Measurements from ENCODE around the gene HDGF. TPM values are rescaled to one million over a fixed set of nuclear protein-coding genes. Genes with fewer than 3 reads are reported as not detected.

Gene HDGF
- total and polyA plus RNA-seq, 2 donors, result 74.8 to 113 TPM

GRCh38 chr1:156746728-156747631 lies 4.5 kb downstream of the HDGF start:
- H3K27ac ChIP-seq (ENCODE audit: low read depth), result peak overlapping the region; percentile 98
- no peaks in the 10 kb centered on the region for H3K4me1 ChIP-seq (ENCODE audit: insufficient read depth)
- no peak for DNase-seq (ENCODE audit: extremely low spot score)
- H3K4me3 ChIP-seq (ENCODE audit: low read depth, low read length), result peak overlapping the region; percentile 45
- 2% methylated on average over 23 of the region's 29 CpGs for WGBS
- no peaks in the 10 kb centered on the region for H3K36me3 ChIP-seq (ENCODE audit: insufficient read depth)

GRCh38 chr1:156746406-156746727 lies 5.1 kb downstream of the HDGF start:
- H3K4me1 ChIP-seq (ENCODE audit: insufficient read depth), result no peaks in the 10 kb centered on the region
- peak overlapping the region; percentile 45 for H3K4me3 ChIP-seq (ENCODE audit: low read depth, low read length)

DNA sequence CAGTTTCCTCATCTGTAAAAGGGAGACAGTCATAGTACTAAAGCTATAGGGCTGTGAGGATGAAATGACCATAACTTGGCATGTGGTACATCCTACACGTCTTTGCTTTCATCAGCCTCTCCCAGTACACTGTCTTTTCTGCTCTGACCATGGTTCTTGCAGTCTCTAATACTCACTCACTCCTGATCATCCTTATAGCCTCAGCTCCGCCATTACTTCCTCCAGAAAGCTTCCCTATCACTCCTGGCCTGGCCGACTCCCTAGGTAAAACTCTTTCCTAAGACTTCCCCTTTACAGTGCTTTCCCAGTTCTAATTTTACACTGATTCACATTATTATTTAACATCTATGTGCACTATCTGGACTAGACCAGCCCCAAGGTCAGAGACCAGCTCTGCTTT lies 5.6 kb downstream of the HDGF start:
- WGBS, result 67% methylated on average over 3 of the region's 3 CpGs
- Histone ChIP-seq H3K4me1 (ENCODE audit: insufficient read depth) (no peaks in the 10 kb centered on the region), H3K36me3 (ENCODE audit: insufficient read depth) (no peaks in the 10 kb centered on the region), H3K4me3 (ENCODE audit: low read depth, low read length) (no peak overlapping the region), H3K27ac (ENCODE audit: low read depth) (no peak overlapping the region)
- DNase-seq (ENCODE audit: extremely low spot score), result no peak

More at GRCh38 chr1:156746406-156746727, 5.1 kb downstream of the HDGF start:
- WGBS, result 44% methylated on average over 9 of the region's 9 CpGs
- H3K36me3 ChIP-seq (ENCODE audit: insufficient read depth), result no peaks in the 10 kb centered on the region
- H3K27ac ChIP-seq (ENCODE audit: low read depth), result peak overlapping the region; percentile 98
- no peak for DNase-seq (ENCODE audit: extremely low spot score)

DNA sequence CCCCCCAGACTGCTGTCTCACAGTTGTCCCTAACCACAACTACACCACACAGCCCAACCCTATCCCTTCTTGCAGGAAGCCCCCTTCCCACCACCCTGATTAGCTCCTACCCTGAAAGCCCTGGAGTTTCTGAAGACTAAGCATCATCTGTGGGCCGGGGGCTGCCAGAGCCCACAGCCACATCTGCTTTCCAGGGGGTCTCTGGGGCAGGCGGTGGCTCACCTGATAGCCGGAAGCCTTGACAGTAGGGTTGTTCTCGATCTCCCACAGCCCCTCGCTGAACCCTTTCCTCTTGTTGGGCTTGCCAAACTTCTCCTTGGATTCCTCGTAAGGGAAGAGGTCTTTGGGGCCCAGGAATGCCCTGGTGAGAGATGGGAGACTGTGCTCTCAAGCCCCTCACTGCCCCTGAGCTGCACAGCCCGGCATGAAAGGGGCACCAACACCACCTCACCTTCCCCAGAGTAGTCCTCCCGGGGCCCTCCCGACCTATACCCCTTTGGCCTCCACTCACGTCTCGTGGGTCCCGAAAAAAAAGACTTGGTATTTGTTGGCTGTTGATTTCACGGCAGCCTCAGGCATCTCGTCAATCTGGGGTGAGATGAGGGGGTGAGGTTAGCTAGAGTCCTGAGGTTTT lies 6.6 kb downstream of the HDGF start:
- no peak for DNase-seq (ENCODE audit: extremely low spot score)
- WGBS, result 85% methylated on average over 14 of the region's 14 CpGs
- Histone ChIP-seq H3K4me1 (ENCODE audit: insufficient read depth) (no peaks in the 10 kb centered on the region), H3K4me3 (ENCODE audit: low read depth, low read length) (no peak overlapping the region), H3K36me3 (ENCODE audit: insufficient read depth) (no peaks in the 10 kb centered on the region), H3K27ac (ENCODE audit: low read depth) (no peak overlapping the region)

GRCh38 chr1:156744344-156744743 lies 7.1 kb downstream of the HDGF start:
- Histone ChIP-seq H3K4me3 (ENCODE audit: low read depth, low read length) (no peak overlapping the region), H3K4me1 (ENCODE audit: insufficient read depth) (no peaks in the 10 kb centered on the region), H3K27ac (ENCODE audit: low read depth) (no peak overlapping the region), H3K36me3 (ENCODE audit: insufficient read depth) (no peaks in the 10 kb centered on the region)
- WGBS, result 79% methylated on average over 12 of the region's 12 CpGs
- DNase-seq (ENCODE audit: extremely low spot score), result no peak

DNA sequence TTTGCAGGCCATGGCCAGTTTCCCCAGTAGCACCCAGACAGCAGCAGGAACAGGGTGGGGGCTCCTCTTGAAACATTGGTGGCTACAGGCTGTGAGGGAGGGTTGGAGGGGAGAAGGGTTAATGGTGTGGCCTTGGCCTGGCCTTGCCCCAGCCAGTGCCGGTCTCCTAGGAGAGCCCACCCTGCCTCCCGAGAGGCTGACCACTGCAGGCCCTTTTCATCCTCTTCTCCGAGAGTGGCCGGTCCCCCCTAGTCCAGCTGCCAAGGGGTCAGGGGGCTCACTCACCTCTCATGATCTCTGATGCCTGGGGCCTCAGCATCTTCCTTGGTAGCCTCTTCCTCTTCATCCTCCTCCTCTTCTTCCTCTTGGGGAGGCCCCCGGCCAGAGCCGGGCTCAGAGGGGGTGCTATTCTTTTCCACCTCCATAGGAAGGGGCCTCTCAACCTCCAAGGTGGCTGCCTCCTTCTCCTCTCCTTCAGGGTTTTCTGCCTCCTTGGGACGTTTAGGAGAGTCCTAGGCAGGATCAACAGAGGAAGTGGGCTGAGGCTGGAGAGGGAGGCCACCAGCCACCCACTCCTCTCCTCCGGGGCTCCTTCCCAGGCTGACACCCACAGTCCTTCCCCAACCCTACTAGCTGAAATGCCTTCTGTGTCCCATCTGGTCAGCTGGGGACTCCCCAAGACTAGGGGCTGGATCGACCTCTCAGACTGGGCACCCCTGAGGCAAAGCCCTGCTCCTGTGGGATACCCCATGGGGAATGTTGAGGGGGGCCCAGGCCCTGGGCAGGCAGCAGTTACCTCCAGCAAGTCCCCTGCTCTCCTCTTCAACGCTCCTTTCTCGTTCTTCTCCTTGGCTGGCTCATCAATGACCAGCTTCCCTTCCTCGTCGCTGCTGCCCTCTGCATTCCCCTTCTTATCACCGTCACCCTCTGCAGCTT lies 7.8 kb downstream of the HDGF start:
- DNase-seq (ENCODE audit: extremely low spot score), result no peak
- no peaks in the 10 kb centered on the region for H3K4me1 ChIP-seq (ENCODE audit: insufficient read depth)

GRCh38 chr1:156742801-156743200 lies 8.7 kb downstream of the HDGF start:
- H3K4me1 ChIP-seq (ENCODE audit: insufficient read depth), result no peaks in the 10 kb centered on the region

More for the DNA sequence above, 7.8 kb downstream of the HDGF start:
- no peaks in the 10 kb centered on the region for H3K36me3 ChIP-seq (ENCODE audit: insufficient read depth)
- no peak overlapping the region for H3K27ac ChIP-seq (ENCODE audit: low read depth)
- 88% methylated on average over 14 of the region's 14 CpGs for WGBS
- H3K4me3 ChIP-seq (ENCODE audit: low read depth, low read length), result no peak overlapping the region

DNA sequence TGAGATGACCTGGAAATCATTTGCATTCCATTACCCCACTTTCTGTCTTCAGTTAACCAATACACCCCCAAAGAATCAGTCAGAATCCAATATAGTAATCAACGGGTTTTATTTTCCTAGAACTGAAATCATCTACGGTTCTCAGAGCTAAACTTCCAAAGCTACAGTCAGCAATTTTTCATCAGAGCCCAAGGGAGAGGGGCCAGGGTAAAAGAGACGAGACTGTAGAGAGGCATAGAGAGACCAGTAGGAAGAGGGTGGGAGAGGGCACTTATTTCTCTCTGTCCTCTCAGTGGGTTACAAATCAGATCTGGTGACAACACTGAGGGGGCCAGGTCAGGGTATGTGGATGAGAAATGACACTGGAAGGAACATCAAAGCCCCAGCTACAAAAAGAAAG lies 9.5 kb downstream of the HDGF start:
- no peak for DNase-seq (ENCODE audit: extremely low spot score)
- Histone ChIP-seq H3K4me3 (ENCODE audit: low read depth, low read length) (no peak overlapping the region), H3K36me3 (ENCODE audit: insufficient read depth) (no peaks in the 10 kb centered on the region), H3K4me1 (ENCODE audit: insufficient read depth) (no peaks in the 10 kb centered on the region), H3K27ac (ENCODE audit: low read depth) (no peak overlapping the region)
- 81% methylated on average over 3 of the region's 3 CpGs for WGBS

More at GRCh38 chr1:156742801-156743200, 8.7 kb downstream of the HDGF start:
- Histone ChIP-seq H3K4me3 (ENCODE audit: low read depth, low read length) (no peak overlapping the region), H3K36me3 (ENCODE audit: insufficient read depth) (no peaks in the 10 kb centered on the region), H3K27ac (ENCODE audit: low read depth) (no peak overlapping the region)
- no peak for DNase-seq (ENCODE audit: extremely low spot score)
- 89% methylated on average over 4 of the region's 4 CpGs for WGBS

GRCh38 chr1:156741481-156741983 lies 9.9 kb downstream of the HDGF start:
- no peaks in the 10 kb centered on the region for H3K4me1 ChIP-seq (ENCODE audit: insufficient read depth)
- H3K4me3 ChIP-seq (ENCODE audit: low read depth, low read length), result peak overlapping the region; percentile 13
- 53% methylated on average over 8 of the region's 8 CpGs for WGBS
- no peaks in the 10 kb centered on the region for H3K36me3 ChIP-seq (ENCODE audit: insufficient read depth)
- H3K27ac ChIP-seq (ENCODE audit: low read depth), result peak overlapping the region; percentile 46
- DNase-seq (ENCODE audit: extremely low spot score), result no peak

DNA sequence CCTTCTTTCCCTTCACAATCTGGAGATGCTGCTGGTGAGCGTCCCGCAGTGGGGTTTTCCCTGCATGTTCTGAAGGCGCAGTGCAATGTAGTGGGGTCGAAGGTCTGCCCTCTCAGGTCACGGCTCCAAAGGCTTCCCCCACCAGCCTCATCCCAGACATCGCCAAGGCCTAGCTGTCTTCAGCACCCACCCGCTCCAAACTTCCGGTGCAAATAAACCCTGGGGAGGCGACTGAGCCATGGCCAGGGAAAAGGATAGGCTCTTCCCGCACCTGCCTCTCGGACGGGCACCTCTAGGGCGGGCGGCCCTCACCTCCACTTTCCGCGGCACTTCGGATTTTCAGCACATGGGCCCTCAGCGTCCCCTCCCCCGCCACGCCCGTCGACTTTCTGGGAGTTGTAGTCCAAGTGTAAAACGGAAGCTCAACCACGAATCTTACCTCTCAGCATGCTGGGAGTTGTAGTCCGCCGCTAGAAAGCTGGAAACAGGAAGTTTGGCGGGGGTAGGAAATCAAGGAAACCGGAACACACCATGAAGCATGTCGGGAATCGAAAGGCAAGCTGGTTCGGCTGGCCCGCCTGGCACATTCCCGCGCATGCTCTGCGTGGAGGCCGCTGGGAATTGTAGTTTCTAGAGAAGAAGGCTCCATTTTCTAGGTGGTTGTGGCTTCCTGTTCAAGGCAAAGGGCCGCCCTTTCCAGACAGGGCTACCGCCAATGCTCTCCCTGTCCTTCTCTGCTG lies 10.6 kb downstream of the HDGF start, which contains the start of gene MRPL24:
Gene MRPL24 (minus strand): TSS at position 348 of the 740 bp plus-strand sequence. CDS start 2,384 bp downstream, outside the sequence.
- H3K4me3 ChIP-seq (ENCODE audit: low read depth, low read length), result peak within 1 kb of the TSS; percentile 58
- WGBS, result under 1% methylated on average over 38 of the region's 38 CpGs
- H3K36me3 ChIP-seq (ENCODE audit: insufficient read depth), result no peaks in the 10 kb centered on the region
- DNase-seq (ENCODE audit: extremely low spot score), result peak; percentile 99
- H3K27ac ChIP-seq (ENCODE audit: low read depth), result peak within 1 kb of the TSS; percentile 46
- no peaks in the 10 kb centered on the region for H3K4me1 ChIP-seq (ENCODE audit: insufficient read depth)

- WGBS, result 20% methylated on average over 7 of the region's 7 CpGs
- peak overlapping the region; percentile 58 for H3K4me3 ChIP-seq (ENCODE audit: low read depth, low read length)
- no peak overlapping the region for H3K27ac ChIP-seq (ENCODE audit: low read depth)
- H3K36me3 ChIP-seq (ENCODE audit: insufficient read depth), result no peaks in the 10 kb centered on the region
- H3K4me1 ChIP-seq (ENCODE audit: insufficient read depth), result no peaks in the 10 kb centered on the region
- DNase-seq (ENCODE audit: extremely low spot score), result no peak
Observed at GRCh38 chr1:156740237-156740740, 11.2 kb downstream of the HDGF start.

DNA sequence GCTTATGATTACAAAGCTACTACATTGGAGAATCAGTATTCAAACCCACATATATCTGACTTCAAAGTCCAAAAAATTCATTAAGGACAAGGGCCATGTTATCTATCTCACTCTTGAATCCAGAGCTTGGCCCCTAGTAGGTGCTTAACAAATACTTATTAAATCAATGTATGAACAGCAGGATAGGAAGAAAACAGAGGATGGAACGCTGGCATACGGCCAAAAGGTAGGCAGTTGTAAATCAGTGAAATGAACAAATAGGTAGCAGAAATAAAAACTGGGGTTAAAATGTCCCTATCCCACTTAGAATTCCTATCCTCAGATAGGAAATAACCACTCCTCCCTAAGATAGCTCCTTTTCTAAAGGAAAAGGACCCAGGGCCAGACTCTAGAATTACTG lies 12.6 kb downstream of the HDGF start:
- Histone ChIP-seq H3K4me3 (ENCODE audit: low read depth, low read length) (no peak overlapping the region), H3K27ac (ENCODE audit: low read depth) (no peak overlapping the region), H3K36me3 (ENCODE audit: insufficient read depth) (no peaks in the 10 kb centered on the region), H3K4me1 (ENCODE audit: insufficient read depth) (no peaks in the 10 kb centered on the region)
- WGBS, result 86% methylated on average over 2 of the region's 2 CpGs
- DNase-seq (ENCODE audit: extremely low spot score), result no peak

Measured in urinary bladder (tissue), 4 donors.